ENCODE data around the gene TET3.

DNA sequence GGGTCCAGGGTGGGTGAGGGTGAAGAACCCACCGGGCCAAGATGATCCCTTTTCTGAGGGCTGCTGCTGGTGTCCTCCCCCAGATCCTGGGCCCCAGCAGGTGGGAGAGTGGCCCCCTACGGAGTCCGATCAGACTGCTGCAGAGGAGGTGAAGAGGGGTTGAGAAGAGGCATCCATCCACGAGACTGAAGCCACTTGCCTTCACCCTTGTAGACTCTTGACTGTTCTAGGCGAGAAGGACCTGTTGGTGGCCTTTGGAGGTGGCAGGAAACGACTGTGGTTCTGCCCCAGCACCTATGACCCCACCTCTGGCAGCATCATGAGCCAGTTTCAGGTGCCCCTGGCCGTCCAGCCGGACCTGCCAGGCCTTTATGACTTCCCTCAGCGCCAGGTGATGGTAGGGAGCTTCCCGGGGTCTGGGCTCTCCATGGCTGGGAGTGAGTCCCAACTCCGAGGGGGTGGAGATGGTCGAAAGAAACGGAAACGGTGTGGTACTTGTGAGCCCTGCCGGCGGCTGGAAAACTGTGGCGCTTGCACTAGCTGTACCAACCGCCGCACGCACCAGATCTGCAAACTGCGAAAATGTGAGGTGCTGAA, 1.5 kb downstream of the TET3 start:
- TF ChIP-seq POLR2AphosphoS5 (IDR thresholded peaks at IDR 0.05; ENCODE audit: low read depth) (no peak), EZH2 (IDR thresholded peaks at IDR 0.05; ENCODE audit: low read depth, unreplicated experiment) (no peak), EZH2phosphoT487 (IDR thresholded peaks at IDR 0.05; ENCODE audit: unreplicated experiment) (no peak), STAT1 (IDR thresholded peaks at IDR 0.05; ENCODE audit: unreplicated experiment) (no peak), NANOG (IDR thresholded peaks at IDR 0.05; ENCODE audit: borderline replicate concordance) (no peak), JUNB (IDR thresholded peaks at IDR 0.05; ENCODE audit: unreplicated experiment) (no peak), CREB1 (CRISPR knock-in tag; IDR thresholded peaks at IDR 0.05; ENCODE audit: low read depth) (no peak), ZNF114 (CRISPR knock-in tag; IDR thresholded peaks at IDR 0.05) (no peak), ZNF331 (CRISPR knock-in tag; IDR thresholded peaks at IDR 0.05; ENCODE audit: low read depth) (no peak)
- TF ChIP-seq, protein P1, sequence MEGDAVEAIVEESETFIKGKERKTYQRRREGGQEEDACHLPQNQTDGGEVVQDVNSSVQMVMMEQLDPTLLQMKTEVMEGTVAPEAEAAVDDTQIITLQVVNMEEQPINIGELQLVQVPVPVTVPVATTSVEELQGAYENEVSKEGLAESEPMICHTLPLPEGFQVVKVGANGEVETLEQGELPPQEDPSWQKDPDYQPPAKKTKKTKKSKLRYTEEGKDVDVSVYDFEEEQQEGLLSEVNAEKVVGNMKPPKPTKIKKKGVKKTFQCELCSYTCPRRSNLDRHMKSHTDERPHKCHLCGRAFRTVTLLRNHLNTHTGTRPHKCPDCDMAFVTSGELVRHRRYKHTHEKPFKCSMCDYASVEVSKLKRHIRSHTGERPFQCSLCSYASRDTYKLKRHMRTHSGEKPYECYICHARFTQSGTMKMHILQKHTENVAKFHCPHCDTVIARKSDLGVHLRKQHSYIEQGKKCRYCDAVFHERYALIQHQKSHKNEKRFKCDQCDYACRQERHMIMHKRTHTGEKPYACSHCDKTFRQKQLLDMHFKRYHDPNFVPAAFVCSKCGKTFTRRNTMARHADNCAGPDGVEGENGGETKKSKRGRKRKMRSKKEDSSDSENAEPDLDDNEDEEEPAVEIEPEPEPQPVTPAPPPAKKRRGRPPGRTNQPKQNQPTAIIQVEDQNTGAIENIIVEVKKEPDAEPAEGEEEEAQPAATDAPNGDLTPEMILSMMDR (conservative IDR thresholded peaks at IDR 0.05; ENCODE audit: low read depth in 2 of 2): no peak
- TF ChIP-seq, protein P2, sequence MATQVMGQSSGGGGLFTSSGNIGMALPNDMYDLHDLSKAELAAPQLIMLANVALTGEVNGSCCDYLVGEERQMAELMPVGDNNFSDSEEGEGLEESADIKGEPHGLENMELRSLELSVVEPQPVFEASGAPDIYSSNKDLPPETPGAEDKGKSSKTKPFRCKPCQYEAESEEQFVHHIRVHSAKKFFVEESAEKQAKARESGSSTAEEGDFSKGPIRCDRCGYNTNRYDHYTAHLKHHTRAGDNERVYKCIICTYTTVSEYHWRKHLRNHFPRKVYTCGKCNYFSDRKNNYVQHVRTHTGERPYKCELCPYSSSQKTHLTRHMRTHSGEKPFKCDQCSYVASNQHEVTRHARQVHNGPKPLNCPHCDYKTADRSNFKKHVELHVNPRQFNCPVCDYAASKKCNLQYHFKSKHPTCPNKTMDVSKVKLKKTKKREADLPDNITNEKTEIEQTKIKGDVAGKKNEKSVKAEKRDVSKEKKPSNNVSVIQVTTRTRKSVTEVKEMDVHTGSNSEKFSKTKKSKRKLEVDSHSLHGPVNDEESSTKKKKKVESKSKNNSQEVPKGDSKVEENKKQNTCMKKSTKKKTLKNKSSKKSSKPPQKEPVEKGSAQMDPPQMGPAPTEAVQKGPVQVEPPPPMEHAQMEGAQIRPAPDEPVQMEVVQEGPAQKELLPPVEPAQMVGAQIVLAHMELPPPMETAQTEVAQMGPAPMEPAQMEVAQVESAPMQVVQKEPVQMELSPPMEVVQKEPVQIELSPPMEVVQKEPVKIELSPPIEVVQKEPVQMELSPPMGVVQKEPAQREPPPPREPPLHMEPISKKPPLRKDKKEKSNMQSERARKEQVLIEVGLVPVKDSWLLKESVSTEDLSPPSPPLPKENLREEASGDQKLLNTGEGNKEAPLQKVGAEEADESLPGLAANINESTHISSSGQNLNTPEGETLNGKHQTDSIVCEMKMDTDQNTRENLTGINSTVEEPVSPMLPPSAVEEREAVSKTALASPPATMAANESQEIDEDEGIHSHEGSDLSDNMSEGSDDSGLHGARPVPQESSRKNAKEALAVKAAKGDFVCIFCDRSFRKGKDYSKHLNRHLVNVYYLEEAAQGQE (IDR thresholded peaks at IDR 0.05; ENCODE audit: unreplicated experiment): no peak
- TF ChIP-seq, protein P3, sequence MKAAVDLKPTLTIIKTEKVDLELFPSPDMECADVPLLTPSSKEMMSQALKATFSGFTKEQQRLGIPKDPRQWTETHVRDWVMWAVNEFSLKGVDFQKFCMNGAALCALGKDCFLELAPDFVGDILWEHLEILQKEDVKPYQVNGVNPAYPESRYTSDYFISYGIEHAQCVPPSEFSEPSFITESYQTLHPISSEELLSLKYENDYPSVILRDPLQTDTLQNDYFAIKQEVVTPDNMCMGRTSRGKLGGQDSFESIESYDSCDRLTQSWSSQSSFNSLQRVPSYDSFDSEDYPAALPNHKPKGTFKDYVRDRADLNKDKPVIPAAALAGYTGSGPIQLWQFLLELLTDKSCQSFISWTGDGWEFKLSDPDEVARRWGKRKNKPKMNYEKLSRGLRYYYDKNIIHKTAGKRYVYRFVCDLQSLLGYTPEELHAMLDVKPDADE (IDR thresholded peaks at IDR 0.05): no peak
- TF ChIP-seq, protein P4, sequence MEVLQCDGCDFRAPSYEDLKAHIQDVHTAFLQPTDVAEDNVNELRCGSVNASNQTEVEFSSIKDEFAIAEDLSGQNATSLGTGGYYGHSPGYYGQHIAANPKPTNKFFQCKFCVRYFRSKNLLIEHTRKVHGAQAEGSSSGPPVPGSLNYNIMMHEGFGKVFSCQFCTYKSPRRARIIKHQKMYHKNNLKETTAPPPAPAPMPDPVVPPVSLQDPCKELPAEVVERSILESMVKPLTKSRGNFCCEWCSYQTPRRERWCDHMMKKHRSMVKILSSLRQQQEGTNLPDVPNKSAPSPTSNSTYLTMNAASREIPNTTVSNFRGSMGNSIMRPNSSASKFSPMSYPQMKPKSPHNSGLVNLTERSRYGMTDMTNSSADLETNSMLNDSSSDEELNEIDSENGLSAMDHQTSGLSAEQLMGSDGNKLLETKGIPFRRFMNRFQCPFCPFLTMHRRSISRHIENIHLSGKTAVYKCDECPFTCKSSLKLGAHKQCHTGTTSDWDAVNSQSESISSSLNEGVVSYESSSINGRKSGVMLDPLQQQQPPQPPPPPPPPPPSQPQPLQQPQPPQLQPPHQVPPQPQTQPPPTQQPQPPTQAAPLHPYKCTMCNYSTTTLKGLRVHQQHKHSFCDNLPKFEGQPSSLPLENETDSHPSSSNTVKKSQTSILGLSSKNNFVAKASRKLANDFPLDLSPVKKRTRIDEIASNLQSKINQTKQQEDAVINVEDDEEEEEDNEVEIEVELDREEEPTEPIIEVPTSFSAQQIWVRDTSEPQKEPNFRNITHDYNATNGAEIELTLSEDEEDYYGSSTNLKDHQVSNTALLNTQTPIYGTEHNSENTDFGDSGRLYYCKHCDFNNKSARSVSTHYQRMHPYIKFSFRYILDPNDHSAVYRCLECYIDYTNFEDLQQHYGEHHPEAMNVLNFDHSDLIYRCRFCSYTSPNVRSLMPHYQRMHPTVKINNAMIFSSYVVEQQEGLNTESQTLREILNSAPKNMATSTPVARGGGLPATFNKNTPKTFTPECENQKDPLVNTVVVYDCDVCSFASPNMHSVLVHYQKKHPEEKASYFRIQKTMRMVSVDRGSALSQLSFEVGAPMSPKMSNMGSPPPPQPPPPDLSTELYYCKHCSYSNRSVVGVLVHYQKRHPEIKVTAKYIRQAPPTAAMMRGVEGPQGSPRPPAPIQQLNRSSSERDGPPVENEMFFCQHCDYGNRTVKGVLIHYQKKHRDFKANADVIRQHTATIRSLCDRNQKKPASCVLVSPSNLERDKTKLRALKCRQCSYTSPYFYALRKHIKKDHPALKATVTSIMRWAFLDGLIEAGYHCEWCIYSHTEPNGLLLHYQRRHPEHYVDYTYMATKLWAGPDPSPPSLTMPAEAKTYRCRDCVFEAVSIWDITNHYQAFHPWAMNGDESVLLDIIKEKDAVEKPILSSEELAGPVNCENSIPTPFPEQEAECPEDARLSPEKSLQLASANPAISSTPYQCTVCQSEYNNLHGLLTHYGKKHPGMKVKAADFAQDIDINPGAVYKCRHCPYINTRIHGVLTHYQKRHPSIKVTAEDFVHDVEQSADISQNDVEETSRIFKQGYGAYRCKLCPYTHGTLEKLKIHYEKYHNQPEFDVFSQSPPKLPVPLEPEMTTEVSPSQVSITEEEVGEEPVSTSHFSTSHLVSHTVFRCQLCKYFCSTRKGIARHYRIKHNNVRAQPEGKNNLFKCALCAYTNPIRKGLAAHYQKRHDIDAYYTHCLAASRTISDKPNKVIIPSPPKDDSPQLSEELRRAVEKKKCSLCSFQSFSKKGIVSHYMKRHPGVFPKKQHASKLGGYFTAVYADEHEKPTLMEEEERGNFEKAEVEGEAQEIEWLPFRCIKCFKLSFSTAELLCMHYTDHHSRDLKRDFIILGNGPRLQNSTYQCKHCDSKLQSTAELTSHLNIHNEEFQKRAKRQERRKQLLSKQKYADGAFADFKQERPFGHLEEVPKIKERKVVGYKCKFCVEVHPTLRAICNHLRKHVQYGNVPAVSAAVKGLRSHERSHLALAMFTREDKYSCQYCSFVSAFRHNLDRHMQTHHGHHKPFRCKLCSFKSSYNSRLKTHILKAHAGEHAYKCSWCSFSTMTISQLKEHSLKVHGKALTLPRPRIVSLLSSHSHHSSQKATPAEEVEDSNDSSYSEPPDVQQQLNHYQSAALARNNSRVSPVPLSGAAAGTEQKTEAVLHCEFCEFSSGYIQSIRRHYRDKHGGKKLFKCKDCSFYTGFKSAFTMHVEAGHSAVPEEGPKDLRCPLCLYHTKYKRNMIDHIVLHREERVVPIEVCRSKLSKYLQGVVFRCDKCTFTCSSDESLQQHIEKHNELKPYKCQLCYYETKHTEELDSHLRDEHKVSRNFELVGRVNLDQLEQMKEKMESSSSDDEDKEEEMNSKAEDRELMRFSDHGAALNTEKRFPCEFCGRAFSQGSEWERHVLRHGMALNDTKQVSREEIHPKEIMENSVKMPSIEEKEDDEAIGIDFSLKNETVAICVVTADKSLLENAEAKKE (CRISPR knock-in tag; IDR thresholded peaks at IDR 0.05): no peak
